Neural progenitor cell (in vitro differentiated cells): ENCODE measurements around the gene ZBTB46. TPM values are rescaled to one million over a fixed set of nuclear protein-coding genes. Genes with fewer than 3 reads are reported as not detected.

Experiments used
- DNase-seq: peaks from one replicate; pipeline ENCODE4 v3.0.0-alpha.2; 2016; ENCODE audit warnings: low spot score
- H2AFZ ChIP-seq: fragments of 200-600 bp; sonication (generic); replicated peaks from 2 replicates; pipeline ENCODE4 v1.6.1; 2016; ENCODE audit warnings: antibody characterized with exemption
- H3F3A ChIP-seq: fragments of 200-600 bp; sonication (generic); 2 replicates; pipeline ENCODE4 v1.6.1; 2016; ENCODE audit warnings: antibody characterized with exemption, low read depth
- H3K27ac ChIP-seq: fragments of 200-600 bp; sonication (generic); 2 replicates; pipeline ENCODE4 v1.5.1; 2016; ENCODE audit warnings: mild to moderate bottlenecking
- H3K27me3 ChIP-seq: fragments of 200-600 bp; sonication (generic); 2 replicates; pipeline ENCODE4 v1.6.1; 2016; ENCODE audit warnings: mild to moderate bottlenecking, moderate library complexity
- H3K36me3 ChIP-seq: fragments of 200-600 bp; sonication (generic); 2 replicates; pipeline ENCODE4 v1.5.1; 2016
- H3K4me1 ChIP-seq: fragments of 200-600 bp; sonication (generic); 2 replicates; pipeline ENCODE4 v1.6.1; 2016; ENCODE audit warnings: mixed run types
- H3K4me2 ChIP-seq: fragments of 200-600 bp; sonication (generic); 2 replicates; pipeline ENCODE4 v1.6.1; 2016
- H3K4me3 ChIP-seq: fragments of 200-600 bp; sonication (generic); 2 replicates; pipeline ENCODE4 v1.5.1; 2016
- H3K79me2 ChIP-seq: fragments of 200-600 bp; sonication (generic); 2 replicates; pipeline ENCODE4 v1.6.1; 2016; ENCODE audit warnings: low read depth
- H3K9ac ChIP-seq: fragments of 200-600 bp; sonication (generic); 2 replicates; pipeline ENCODE4 v1.6.1; 2016
- H3K9me3 ChIP-seq: fragments of 200-600 bp; sonication (generic); 2 replicates; pipeline ENCODE4 v1.5.1; 2016; ENCODE audit warnings: low read depth
- H4K20me1 ChIP-seq: fragments of 200-600 bp; sonication (generic); 2 replicates; pipeline ENCODE4 v1.6.1; 2016; ENCODE audit warnings: low read depth
- H3K27ac Mint-ChIP-seq: 3 replicates; pipeline ENCODE4 v1.8.0; 2021; ENCODE audit warnings: mixed read lengths
- H3K27me3 Mint-ChIP-seq: 2 replicates; pipeline ENCODE4 v1.8.0; 2022; ENCODE audit warnings: low read depth, mild to moderate bottlenecking, inconsistent platforms, moderate library complexity, mixed read lengths; ENCODE audit not compliant: insufficient read depth
- H3K36me3 Mint-ChIP-seq: 3 replicates; pipeline ENCODE4 v1.8.0; 2021; ENCODE audit warnings: mixed read lengths
- H3K4me1 Mint-ChIP-seq: 3 replicates; pipeline ENCODE4 v1.8.0; 2021; ENCODE audit warnings: mixed read lengths
- H3K4me3 Mint-ChIP-seq: 3 replicates; pipeline ENCODE4 v1.8.0; 2021; ENCODE audit warnings: mild to moderate bottlenecking, moderate library complexity, mixed read lengths
- H3K9me3 Mint-ChIP-seq: 3 replicates; pipeline ENCODE4 v1.8.0; 2020; ENCODE audit warnings: mixed read lengths
- EZH2 ChIP-seq: fragments of 200-600 bp; sonication (generic); IDR thresholded peaks from 2 replicates; pipeline ENCODE4 v1.6.1; 2017; ENCODE audit warnings: antibody characterized with exemption, mild to moderate bottlenecking, moderate library complexity
- EZH2phosphoT487 ChIP-seq: fragments of 200-600 bp; sonication (generic); IDR thresholded peaks from 2 replicates; pipeline ENCODE4 v1.6.1; 2017; ENCODE audit warnings: antibody characterized with exemption
- total RNA-seq: library from RNA; depleted of rRNA; stranded (reverse); fragments of >200 nt; gene quantifications from 2 replicates; pipeline ENCODE4 v1.2.3, GENCODE V29; 2015; ENCODE audit warnings: low replicate concordance
- TF ChIP-seq, protein P1 (sequence below): fragments of 200-600 bp; sonication (generic); IDR thresholded peaks from 2 replicates; pipeline ENCODE4 v1.5.1; 2017; ENCODE audit warnings: antibody characterized with exemption, mild to moderate bottlenecking

ZBTB46 gene
- total RNA-seq, 1 donor from 2014 or later = 8.1 TPM

DNA sequence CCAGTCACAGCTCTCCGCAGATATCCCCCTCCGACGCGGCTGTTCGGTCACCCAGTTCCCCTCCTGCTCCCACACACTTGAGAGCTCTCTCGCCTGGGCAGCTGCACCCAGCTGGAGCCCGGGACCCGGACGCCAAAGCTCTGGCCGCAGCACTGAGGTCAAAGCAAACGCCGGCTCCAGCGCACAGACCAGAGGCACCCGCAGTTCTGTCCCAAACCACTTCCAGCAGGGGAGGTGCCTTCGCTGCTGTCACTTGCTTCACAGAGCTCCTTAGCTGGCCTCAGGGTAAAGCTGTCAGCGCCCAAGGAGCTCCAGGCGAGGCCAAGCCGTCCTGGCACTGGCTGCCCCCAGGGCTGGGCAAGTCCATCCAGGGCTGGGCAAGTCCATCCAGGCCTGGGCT, 63.6 kb downstream of the ZBTB46 start:
- Histone ChIP-seq H3K36me3 (no peaks in the 10 kb centered on the region), H3K9me3 (no peaks in the 10 kb centered on the region), H3F3A (no peaks in the 10 kb centered on the region), H3K79me2 (no peaks in the 10 kb centered on the region), H3K9ac (no peak overlapping the region), H3K4me1 (no peaks in the 10 kb centered on the region), H3K4me2 (no peak overlapping the region), H4K20me1 (no peaks in the 10 kb centered on the region), H2AFZ (no peak overlapping the region), H3K4me3 (no peak overlapping the region), H3K27me3 (no peaks in the 10 kb centered on the region), H3K27ac (no peak overlapping the region)
- Mint-ChIP-seq H3K36me3 (peaks cover 4% of the 10 kb centered on the region), H3K4me1 (no peaks in the 10 kb centered on the region), H3K4me3 (no peak overlapping the region), H3K27ac (no peak overlapping the region), H3K27me3 (no peaks in the 10 kb centered on the region), H3K9me3 (no peaks in the 10 kb centered on the region)
- DNase-seq = no peak
- TF ChIP-seq, protein P1, sequence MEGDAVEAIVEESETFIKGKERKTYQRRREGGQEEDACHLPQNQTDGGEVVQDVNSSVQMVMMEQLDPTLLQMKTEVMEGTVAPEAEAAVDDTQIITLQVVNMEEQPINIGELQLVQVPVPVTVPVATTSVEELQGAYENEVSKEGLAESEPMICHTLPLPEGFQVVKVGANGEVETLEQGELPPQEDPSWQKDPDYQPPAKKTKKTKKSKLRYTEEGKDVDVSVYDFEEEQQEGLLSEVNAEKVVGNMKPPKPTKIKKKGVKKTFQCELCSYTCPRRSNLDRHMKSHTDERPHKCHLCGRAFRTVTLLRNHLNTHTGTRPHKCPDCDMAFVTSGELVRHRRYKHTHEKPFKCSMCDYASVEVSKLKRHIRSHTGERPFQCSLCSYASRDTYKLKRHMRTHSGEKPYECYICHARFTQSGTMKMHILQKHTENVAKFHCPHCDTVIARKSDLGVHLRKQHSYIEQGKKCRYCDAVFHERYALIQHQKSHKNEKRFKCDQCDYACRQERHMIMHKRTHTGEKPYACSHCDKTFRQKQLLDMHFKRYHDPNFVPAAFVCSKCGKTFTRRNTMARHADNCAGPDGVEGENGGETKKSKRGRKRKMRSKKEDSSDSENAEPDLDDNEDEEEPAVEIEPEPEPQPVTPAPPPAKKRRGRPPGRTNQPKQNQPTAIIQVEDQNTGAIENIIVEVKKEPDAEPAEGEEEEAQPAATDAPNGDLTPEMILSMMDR = no peak
- no peak for TF ChIP-seq EZH2
- TF ChIP-seq EZH2phosphoT487 = no peak

GRCh38 chr20:63766695-63767426, 64.2 kb downstream of the ZBTB46 start:
- no peaks in the 10 kb centered on the region for H3K4me1 Mint-ChIP-seq
- Histone ChIP-seq H3K9me3 (no peaks in the 10 kb centered on the region), H3K79me2 (no peaks in the 10 kb centered on the region), H3K4me2 (no peak overlapping the region), H3K4me1 (no peaks in the 10 kb centered on the region), H3K36me3 (no peaks in the 10 kb centered on the region), H4K20me1 (no peaks in the 10 kb centered on the region), H3K9ac (no peak overlapping the region), H2AFZ (no peak overlapping the region), H3K4me3 (no peak overlapping the region), H3K27ac (no peak overlapping the region), H3F3A (no peaks in the 10 kb centered on the region), H3K27me3 (no peaks in the 10 kb centered on the region)
- H3K9me3 Mint-ChIP-seq = no peaks in the 10 kb centered on the region
- TF ChIP-seq, protein P1 = no peak
- no peak for TF ChIP-seq EZH2
- TF ChIP-seq EZH2phosphoT487 = no peak
- H3K4me3 Mint-ChIP-seq = no peak overlapping the region
- H3K27me3 Mint-ChIP-seq = no peaks in the 10 kb centered on the region
- no peak for DNase-seq
- H3K36me3 Mint-ChIP-seq = peaks cover 4% of the 10 kb centered on the region
- H3K27ac Mint-ChIP-seq = no peak overlapping the region

DNA sequence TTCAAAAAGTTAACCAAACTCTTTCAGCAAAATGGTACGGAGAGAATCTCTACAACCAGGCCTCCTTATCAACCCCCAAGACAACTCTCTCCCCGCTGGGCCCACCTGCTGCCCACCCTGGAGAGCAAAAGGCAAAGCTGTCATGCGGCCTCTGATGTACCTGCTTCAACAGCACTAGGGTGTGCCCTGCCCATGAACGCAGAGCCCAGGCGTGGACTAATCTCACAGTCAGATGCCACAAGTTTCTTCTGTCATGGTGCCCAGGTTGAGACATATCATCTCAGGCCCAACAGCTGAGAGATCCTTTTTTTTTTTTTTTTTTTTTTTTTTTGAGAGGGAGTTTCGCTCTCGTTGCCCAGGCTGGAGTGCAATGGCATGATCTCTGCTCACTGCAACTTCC, 65.2 kb downstream of the ZBTB46 start:
- H3K36me3 Mint-ChIP-seq = peaks cover 4% of the 10 kb centered on the region

More for the DNA sequence above, 65.2 kb downstream of the ZBTB46 start:
- H3K27ac ChIP-seq = no peak overlapping the region
- H4K20me1 ChIP-seq = no peaks in the 10 kb centered on the region
- no peaks in the 10 kb centered on the region for H3K9me3 ChIP-seq
- peak; percentile 1 for DNase-seq
- no peak overlapping the region for H3K4me3 ChIP-seq
- no peak overlapping the region for H2AFZ ChIP-seq
- TF ChIP-seq EZH2phosphoT487 = no peak
- TF ChIP-seq, protein P1 = no peak
- no peak for TF ChIP-seq EZH2
- no peaks in the 10 kb centered on the region for H3K27me3 ChIP-seq
- H3K79me2 ChIP-seq = no peaks in the 10 kb centered on the region
- Mint-ChIP-seq H3K27me3 (no peaks in the 10 kb centered on the region), H3K4me1 (no peaks in the 10 kb centered on the region), H3K4me3 (no peak overlapping the region), H3K9me3 (no peaks in the 10 kb centered on the region), H3K27ac (no peak overlapping the region)
- no peaks in the 10 kb centered on the region for H3K4me1 ChIP-seq
- H3K36me3 ChIP-seq = no peaks in the 10 kb centered on the region
- no peaks in the 10 kb centered on the region for H3F3A ChIP-seq
- no peak overlapping the region for H3K4me2 ChIP-seq
- H3K9ac ChIP-seq = no peak overlapping the region
